Measurements from ENCODE around the gene ASS1. TPM values are rescaled to one million over a fixed set of nuclear protein-coding genes. Genes with fewer than 3 reads are reported as not detected.

The ASS1 gene
- total and polyA plus RNA-seq, 2 of the 13 experiments (the other 11 are each of a cell fraction or from before 2014, with no cell fraction given): 77.6 to 122 TPM

DNA sequence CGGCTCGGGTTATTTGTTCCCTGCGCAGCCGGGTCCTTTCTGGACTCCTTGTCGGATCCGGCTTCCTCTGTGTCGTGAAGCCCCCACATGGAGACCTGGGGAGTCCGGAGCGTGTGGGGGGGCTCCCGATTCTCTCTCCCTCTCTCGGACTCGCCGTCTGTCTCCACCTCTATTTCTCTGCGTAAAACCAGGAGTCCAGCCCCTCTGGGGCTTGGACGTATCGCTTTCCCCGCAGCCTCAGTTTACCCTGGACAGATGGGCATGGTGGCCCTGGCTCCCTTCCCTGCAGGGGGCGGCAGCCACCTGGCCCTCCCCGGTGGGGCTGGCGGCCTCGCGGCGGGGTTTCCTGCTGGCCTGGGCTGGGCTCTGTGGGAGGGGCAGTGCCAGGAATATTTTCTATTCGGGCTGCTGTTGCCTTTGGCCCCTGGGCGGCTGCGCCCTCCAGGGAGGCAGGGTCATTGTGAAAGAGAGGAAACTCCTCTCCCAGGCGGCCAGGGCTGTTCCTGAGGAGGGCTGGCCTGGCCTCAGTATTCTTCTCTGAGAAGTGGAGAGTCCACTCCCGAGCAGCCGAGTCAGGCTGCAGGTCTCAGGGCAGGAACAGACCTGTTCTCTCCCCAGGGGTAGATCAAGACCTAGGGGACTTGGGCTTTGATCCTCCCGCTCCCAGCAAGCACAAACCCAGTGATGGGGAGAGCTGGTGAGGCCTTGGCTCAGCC is 665 bp downstream of the ASS1 start (continued):
- TF ChIP-seq MAZ (IDR thresholded peaks at IDR 0.05; ENCODE audit: borderline replicate concordance, low read depth, low read length) (peak; percentile 59; the same call in 1 of the 2 replicates), MAZ (CRISPR knock-in tag; IDR thresholded peaks at IDR 0.05; ENCODE audit: low read depth) (no peak), ZNF329 (CRISPR knock-in tag; IDR thresholded peaks at IDR 0.05; ENCODE audit: low read depth) (no peak), DNMT1 (CRISPR knock-in tag; IDR thresholded peaks at IDR 0.05) (no peak), PRDM15 (CRISPR knock-in tag; IDR thresholded peaks at IDR 0.05) (no peak), SIX1 (CRISPR knock-in tag; IDR thresholded peaks at IDR 0.05; ENCODE audit: borderline replicate concordance) (no peak), THRA (CRISPR knock-in tag; IDR thresholded peaks at IDR 0.05; ENCODE audit: borderline replicate concordance) (0 out of 2 replicates have a peak, but pooled peaks have one; percentile 16), MBNL3 (CRISPR knock-in tag; conservative IDR thresholded peaks at IDR 0.05) (no peak), NFKB2 (CRISPR knock-in tag; IDR thresholded peaks at IDR 0.05; ENCODE audit: borderline replicate concordance) (no peak), PPARG (CRISPR knock-in tag; conservative IDR thresholded peaks at IDR 0.05) (no peak), SOX6 (IDR thresholded peaks at IDR 0.05) (no peak), SOX6 (CRISPR knock-in tag; IDR thresholded peaks at IDR 0.05) (0 out of 2 replicates have a peak, but pooled peaks have one; percentile 24)
- TF ChIP-seq, protein P1, sequence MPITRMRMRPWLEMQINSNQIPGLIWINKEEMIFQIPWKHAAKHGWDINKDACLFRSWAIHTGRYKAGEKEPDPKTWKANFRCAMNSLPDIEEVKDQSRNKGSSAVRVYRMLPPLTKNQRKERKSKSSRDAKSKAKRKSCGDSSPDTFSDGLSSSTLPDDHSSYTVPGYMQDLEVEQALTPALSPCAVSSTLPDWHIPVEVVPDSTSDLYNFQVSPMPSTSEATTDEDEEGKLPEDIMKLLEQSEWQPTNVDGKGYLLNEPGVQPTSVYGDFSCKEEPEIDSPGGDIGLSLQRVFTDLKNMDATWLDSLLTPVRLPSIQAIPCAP (CRISPR knock-in tag; IDR thresholded peaks at IDR 0.05; ENCODE audit: low read depth): no peak
- TF ChIP-seq, protein P2, sequence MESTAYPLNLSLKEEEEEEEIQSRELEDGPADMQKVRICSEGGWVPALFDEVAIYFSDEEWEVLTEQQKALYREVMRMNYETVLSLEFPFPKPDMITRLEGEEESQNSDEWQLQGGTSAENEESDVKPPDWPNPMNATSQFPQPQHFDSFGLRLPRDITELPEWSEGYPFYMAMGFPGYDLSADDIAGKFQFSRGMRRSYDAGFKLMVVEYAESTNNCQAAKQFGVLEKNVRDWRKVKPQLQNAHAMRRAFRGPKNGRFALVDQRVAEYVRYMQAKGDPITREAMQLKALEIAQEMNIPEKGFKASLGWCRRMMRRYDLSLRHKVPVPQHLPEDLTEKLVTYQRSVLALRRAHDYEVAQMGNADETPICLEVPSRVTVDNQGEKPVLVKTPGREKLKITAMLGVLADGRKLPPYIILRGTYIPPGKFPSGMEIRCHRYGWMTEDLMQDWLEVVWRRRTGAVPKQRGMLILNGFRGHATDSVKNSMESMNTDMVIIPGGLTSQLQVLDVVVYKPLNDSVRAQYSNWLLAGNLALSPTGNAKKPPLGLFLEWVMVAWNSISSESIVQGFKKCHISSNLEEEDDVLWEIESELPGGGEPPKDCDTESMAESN (CRISPR knock-in tag; conservative IDR thresholded peaks at IDR 0.05): peak; percentile 54; the same call in 1 of the 2 replicates
- TF ChIP-seq, protein P3, sequence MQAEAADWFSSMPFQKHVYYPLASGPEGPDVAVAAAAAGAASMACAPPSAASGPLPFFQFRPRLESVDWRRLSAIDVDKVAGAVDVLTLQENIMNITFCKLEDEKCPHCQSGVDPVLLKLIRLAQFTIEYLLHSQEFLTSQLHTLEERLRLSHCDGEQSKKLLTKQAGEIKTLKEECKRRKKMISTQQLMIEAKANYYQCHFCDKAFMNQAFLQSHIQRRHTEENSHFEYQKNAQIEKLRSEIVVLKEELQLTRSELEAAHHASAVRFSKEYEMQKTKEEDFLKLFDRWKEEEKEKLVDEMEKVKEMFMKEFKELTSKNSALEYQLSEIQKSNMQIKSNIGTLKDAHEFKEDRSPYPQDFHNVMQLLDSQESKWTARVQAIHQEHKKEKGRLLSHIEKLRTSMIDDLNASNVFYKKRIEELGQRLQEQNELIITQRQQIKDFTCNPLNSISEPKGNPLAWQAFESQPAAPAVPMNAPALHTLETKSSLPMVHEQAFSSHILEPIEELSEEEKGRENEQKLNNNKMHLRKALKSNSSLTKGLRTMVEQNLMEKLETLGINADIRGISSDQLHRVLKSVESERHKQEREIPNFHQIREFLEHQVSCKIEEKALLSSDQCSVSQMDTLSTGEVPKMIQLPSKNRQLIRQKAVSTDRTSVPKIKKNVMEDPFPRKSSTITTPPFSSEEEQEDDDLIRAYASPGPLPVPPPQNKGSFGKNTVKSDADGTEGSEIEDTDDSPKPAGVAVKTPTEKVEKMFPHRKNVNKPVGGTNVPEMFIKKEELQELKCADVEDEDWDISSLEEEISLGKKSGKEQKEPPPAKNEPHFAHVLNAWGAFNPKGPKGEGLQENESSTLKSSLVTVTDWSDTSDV (CRISPR knock-in tag; IDR thresholded peaks at IDR 0.05): no peak
- TF ChIP-seq, protein P4, sequence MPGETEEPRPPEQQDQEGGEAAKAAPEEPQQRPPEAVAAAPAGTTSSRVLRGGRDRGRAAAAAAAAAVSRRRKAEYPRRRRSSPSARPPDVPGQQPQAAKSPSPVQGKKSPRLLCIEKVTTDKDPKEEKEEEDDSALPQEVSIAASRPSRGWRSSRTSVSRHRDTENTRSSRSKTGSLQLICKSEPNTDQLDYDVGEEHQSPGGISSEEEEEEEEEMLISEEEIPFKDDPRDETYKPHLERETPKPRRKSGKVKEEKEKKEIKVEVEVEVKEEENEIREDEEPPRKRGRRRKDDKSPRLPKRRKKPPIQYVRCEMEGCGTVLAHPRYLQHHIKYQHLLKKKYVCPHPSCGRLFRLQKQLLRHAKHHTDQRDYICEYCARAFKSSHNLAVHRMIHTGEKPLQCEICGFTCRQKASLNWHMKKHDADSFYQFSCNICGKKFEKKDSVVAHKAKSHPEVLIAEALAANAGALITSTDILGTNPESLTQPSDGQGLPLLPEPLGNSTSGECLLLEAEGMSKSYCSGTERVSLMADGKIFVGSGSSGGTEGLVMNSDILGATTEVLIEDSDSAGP (CRISPR knock-in tag; IDR thresholded peaks at IDR 0.05; ENCODE audit: borderline replicate concordance): peak; percentile 31; the same call in 1 of the 2 replicates

All from HepG2 (cell line).